Measurements from ENCODE around the gene TMEM63C. TPM values are rescaled to one million over a fixed set of nuclear protein-coding genes. Genes with fewer than 3 reads are reported as not detected.

TMEM63C gene
- total and polyA plus RNA-seq, 2 experiments from 2014 or later = 4.9 to 9.7 TPM

- Histone ChIP-seq H3K27me3 (no peaks in the 10 kb centered on the region), H3K9me3 (ENCODE audit: low read depth) (no peaks in the 10 kb centered on the region), H3K4me1 (ENCODE audit: insufficient read depth) (peaks cover 22% of the 10 kb centered on the region), H3K79me2 (no peaks in the 10 kb centered on the region), H3K36me3 (replicated peaks; ENCODE audit: insufficient read depth, low read depth) (no peaks in the 10 kb centered on the region), H2AFZ (no peak overlapping the region), H3K4me3 (no peak overlapping the region), H3K27ac (no peak overlapping the region), H3K4me2 (no peak overlapping the region), H3K9me2 (replicated peaks; ENCODE audit: insufficient read depth) (no peaks in the 10 kb centered on the region), H4K20me1 (ENCODE audit: insufficient read depth, poor library complexity, severe bottlenecking) (no peaks in the 10 kb centered on the region)
- TF ChIP-seq EZH2phosphoT487 (IDR thresholded peaks at IDR 0.05; ENCODE audit: low read depth, severe bottlenecking, unreplicated experiment) (no peak), CTCF (IDR thresholded peaks at IDR 0.05; ENCODE audit: poor library complexity) (no peak), EZH2 (IDR thresholded peaks at IDR 0.05; ENCODE audit: borderline replicate concordance) (no peak)
- no peak for DNase-seq (ENCODE audit: low spot score)
- WGBS (ENCODE audit: low lambda C conversion rate, missing lambda C conversion rate) = 57% methylated on average over 4 of the region's 4 CpGs
Measured at GRCh38 chr14:77189479-77189878, 7.9 kb downstream of the TMEM63C start.

GRCh38 chr14:77190977-77191376, 9.4 kb downstream of the TMEM63C start:
- H3K4me2 ChIP-seq = no peak overlapping the region
- TF ChIP-seq EZH2 (IDR thresholded peaks at IDR 0.05; ENCODE audit: borderline replicate concordance) (no peak), EZH2phosphoT487 (IDR thresholded peaks at IDR 0.05; ENCODE audit: low read depth, severe bottlenecking, unreplicated experiment) (no peak)
- H3K27me3 ChIP-seq = no peaks in the 10 kb centered on the region
- no peaks in the 10 kb centered on the region for H3K36me3 ChIP-seq (replicated peaks; ENCODE audit: insufficient read depth, low read depth)
- no peak overlapping the region for H3K27ac ChIP-seq
- no peak overlapping the region for H2AFZ ChIP-seq
- no peaks in the 10 kb centered on the region for H4K20me1 ChIP-seq (ENCODE audit: insufficient read depth, poor library complexity, severe bottlenecking)
- no peaks in the 10 kb centered on the region for H3K79me2 ChIP-seq
- peaks cover 11% of the 10 kb centered on the region for H3K4me1 ChIP-seq (ENCODE audit: insufficient read depth)
- 78% methylated on average over 1 of the region's 1 CpG for WGBS (ENCODE audit: low lambda C conversion rate, missing lambda C conversion rate)
- H3K9me3 ChIP-seq (ENCODE audit: low read depth) = no peaks in the 10 kb centered on the region
- H3K9me2 ChIP-seq (replicated peaks; ENCODE audit: insufficient read depth) = no peaks in the 10 kb centered on the region
- no peak overlapping the region for H3K4me3 ChIP-seq
- DNase-seq (ENCODE audit: low spot score) = no peak

- DNase-seq (ENCODE audit: low spot score) = no peak
- no peaks in the 10 kb centered on the region for H3K79me2 ChIP-seq
- H3K36me3 ChIP-seq (replicated peaks; ENCODE audit: insufficient read depth, low read depth) = no peaks in the 10 kb centered on the region
- no peak overlapping the region for H2AFZ ChIP-seq
- H3K27me3 ChIP-seq = no peaks in the 10 kb centered on the region
- H3K9me3 ChIP-seq (ENCODE audit: low read depth) = no peaks in the 10 kb centered on the region
- no peak overlapping the region for H3K4me2 ChIP-seq
- TF ChIP-seq CTCF (IDR thresholded peaks at IDR 0.05; ENCODE audit: poor library complexity) (no peak), EZH2 (IDR thresholded peaks at IDR 0.05; ENCODE audit: borderline replicate concordance) (no peak), EZH2phosphoT487 (IDR thresholded peaks at IDR 0.05; ENCODE audit: low read depth, severe bottlenecking, unreplicated experiment) (no peak)
- WGBS (ENCODE audit: low lambda C conversion rate, missing lambda C conversion rate) = 95% methylated on average over 8 of the region's 8 CpGs
- no peaks in the 10 kb centered on the region for H4K20me1 ChIP-seq (ENCODE audit: insufficient read depth, poor library complexity, severe bottlenecking)
- no peaks in the 10 kb centered on the region for H3K9me2 ChIP-seq (replicated peaks; ENCODE audit: insufficient read depth)
- H3K4me3 ChIP-seq = no peak overlapping the region
- no peaks in the 10 kb centered on the region for H3K4me1 ChIP-seq (ENCODE audit: insufficient read depth)
- no peak overlapping the region for H3K27ac ChIP-seq
Measured at GRCh38 chr14:77194706-77195105, 13.1 kb downstream of the TMEM63C start.

- Histone ChIP-seq H3K9me2 (replicated peaks; ENCODE audit: insufficient read depth) (no peaks in the 10 kb centered on the region), H3K79me2 (no peaks in the 10 kb centered on the region), H4K20me1 (ENCODE audit: insufficient read depth, poor library complexity, severe bottlenecking) (no peaks in the 10 kb centered on the region), H3K4me3 (no peak overlapping the region), H2AFZ (no peak overlapping the region), H3K4me2 (no peak overlapping the region), H3K9me3 (ENCODE audit: low read depth) (no peaks in the 10 kb centered on the region), H3K36me3 (replicated peaks; ENCODE audit: insufficient read depth, low read depth) (no peaks in the 10 kb centered on the region), H3K4me1 (ENCODE audit: insufficient read depth) (no peaks in the 10 kb centered on the region), H3K27me3 (no peaks in the 10 kb centered on the region), H3K27ac (no peak overlapping the region)
- no peak for DNase-seq (ENCODE audit: low spot score)
- TF ChIP-seq EZH2 (IDR thresholded peaks at IDR 0.05; ENCODE audit: borderline replicate concordance) (no peak), CTCF (IDR thresholded peaks at IDR 0.05; ENCODE audit: poor library complexity) (no peak), EZH2phosphoT487 (IDR thresholded peaks at IDR 0.05; ENCODE audit: low read depth, severe bottlenecking, unreplicated experiment) (no peak)
- 86% methylated on average over 9 of the region's 9 CpGs for WGBS (ENCODE audit: low lambda C conversion rate, missing lambda C conversion rate)
Measured at GRCh38 chr14:77195766-77196165, 14.2 kb downstream of the TMEM63C start.

Measured in hepatocyte (in vitro differentiated cells).